Liver (tissue), 9 donors: ENCODE data around the gene SLITRK3. TPM values are rescaled to one million over a fixed set of nuclear protein-coding genes. Genes with fewer than 3 reads are reported as not detected.

ENCODE experiments used
- DNase-seq: peaks from one replicate; pipeline ENCODE4 v3.0.0-alpha.2; 2017; ENCODE audit warnings: low spot score
- H3K27ac ChIP-seq, 2 donors: one replicate each; pipeline ENCODE4 v1.7.0; 2013; ENCODE audit warnings: inconsistent platforms in 2 of 2, low read length in 2 of 2, control low read depth in 1 of 2, low read depth in 1 of 2, mild to moderate bottlenecking in 1 of 2
- H3K27me3 ChIP-seq, 4 donors: one replicate each; pipeline versions ENCODE4 v1.6.1 to v1.7.0; 2013; ENCODE audit warnings: low read length in 3 of 4, inconsistent platforms in 1 of 4, mild to moderate bottlenecking in 1 of 4, moderate library complexity in 1 of 4; ENCODE audit not compliant: control insufficient read depth in 4 of 4, insufficient read depth in 4 of 4
- H3K36me3 ChIP-seq, 4 donors: one replicate each; pipeline versions ENCODE4 v1.6.1 to v1.7.0; 2013; ENCODE audit warnings: low read length in 3 of 4, mild to moderate bottlenecking in 3 of 4, low read depth in 1 of 4, moderate library complexity in 1 of 4; ENCODE audit not compliant: control insufficient read depth in 4 of 4, insufficient read depth in 3 of 4
- H3K4me1 ChIP-seq, 4 donors: one replicate each; pipeline versions ENCODE4 v1.6.1 to v1.7.0; 2013; ENCODE audit warnings: low read length in 3 of 4, mild to moderate bottlenecking in 3 of 4, moderate library complexity in 1 of 4; ENCODE audit not compliant: control insufficient read depth in 4 of 4, insufficient read depth in 4 of 4
- H3K4me3 ChIP-seq, 3 donors: one replicate each; pipeline versions ENCODE4 v1.6.1 to v1.7.0; 2013; ENCODE audit warnings: low read length in 3 of 3, control low read depth in 1 of 3, low read depth in 1 of 3, mild to moderate bottlenecking in 1 of 3
- H3K9ac ChIP-seq, 2 donors: one replicate each; pipeline ENCODE4 v1.7.0; 2013; ENCODE audit warnings: low read length in 2 of 2, mild to moderate bottlenecking in 2 of 2, moderate library complexity in 2 of 2, control low read depth in 1 of 2, low read depth in 1 of 2
- H3K9me3 ChIP-seq, 4 donors: one replicate each; pipeline versions ENCODE4 v1.6.1 to v1.7.0; 2013; ENCODE audit warnings: low read length in 3 of 4; ENCODE audit not compliant: control insufficient read depth in 4 of 4
- FOXA1 ChIP-seq: IDR thresholded peaks from 2 replicates; pipeline ENCODE4 v1.6.1; 2016; ENCODE audit warnings: antibody characterized with exemption
- HNF4A ChIP-seq, 2 donors: conservative IDR thresholded peaks; 2 replicates each; pipeline ENCODE4 v1.6.1; 2016; ENCODE audit warnings: antibody characterized with exemption in 2 of 2, mild to moderate bottlenecking in 2 of 2
- HNF4G ChIP-seq: IDR thresholded peaks from 2 replicates; pipeline ENCODE4 v1.6.1; 2016; ENCODE audit warnings: antibody characterized with exemption
- JUND ChIP-seq, 2 donors: IDR thresholded peaks; 2 replicates each; pipeline ENCODE4 v1.6.1; 2016; ENCODE audit warnings: antibody characterized with exemption in 2 of 2
- RAD21 ChIP-seq, 2 donors: IDR thresholded peaks; 2 replicates each; pipeline ENCODE4 v1.6.1; 2016; ENCODE audit warnings: antibody characterized with exemption in 2 of 2, mild to moderate bottlenecking in 2 of 2
- RXRA ChIP-seq, 2 donors: IDR thresholded peaks; 2 replicates each; pipeline ENCODE4 v1.6.1; 2017 to 2018; ENCODE audit warnings: antibody characterized with exemption in 2 of 2, mild to moderate bottlenecking in 1 of 2
- TAF1 ChIP-seq: conservative IDR thresholded peaks from 2 replicates; pipeline ENCODE4 v1.6.1; 2016; ENCODE audit warnings: antibody characterized with exemption, mild to moderate bottlenecking
- WGBS: extraction: QIAGEN DNeasy Blood & Tissue Kit; methylation state at CpG from one replicate; pipeline ENCODE4 v1.1.7; 2013; 5-methylcytosine and 5-hydroxymethylcytosine counted together
- polyA plus RNA-seq, 2 donors: library from polyadenylated mRNA; stranded (reverse) in 1 of 2; unstranded in 1 of 2; fragments of 200-250 nt in 1 of 2; fragments of >200 nt in 1 of 2; fragmentation: Nextera tagmentation in 1 of 2; extraction: Ambion mirVana in 1 of 2; gene quantifications; one replicate each; pipeline versions ENCODE4 v1.2.1 to v1.2.3, GENCODE V29; 2013 to 2015
- total RNA-seq, 2 donors: library from RNA; depleted of rRNA; stranded (reverse); fragments of >200 nt; gene quantifications; one replicate each; pipeline ENCODE4 v1.2.3, GENCODE V29; 2014
- TF ChIP-seq, protein P1 (sequence below): IDR thresholded peaks from 2 replicates; pipeline ENCODE4 v1.6.1; 2016; ENCODE audit warnings: antibody characterized with exemption
- TF ChIP-seq, protein P2 (sequence below): fragments of 150-350 bp; IDR thresholded peaks from 2 replicates; pipeline ENCODE4 v1.5.1; 2017; ENCODE audit warnings: improper control_type of control experiment, low read depth, low read length; ENCODE audit not compliant: missing input control
- TF ChIP-seq, protein P3 (sequence below): IDR thresholded peaks from 2 replicates; pipeline ENCODE4 v1.6.1; 2016; ENCODE audit warnings: antibody characterized with exemption
- donor health status: healthy.
- donor health status: healthy.
- donor health status: healthy.
- donor health status: healthy.
- donor health status: healthy.

The SLITRK3 gene
- total and polyA plus RNA-seq, 4 donors = 0.05 to 4.2 (median 1.9) TPM

DNA sequence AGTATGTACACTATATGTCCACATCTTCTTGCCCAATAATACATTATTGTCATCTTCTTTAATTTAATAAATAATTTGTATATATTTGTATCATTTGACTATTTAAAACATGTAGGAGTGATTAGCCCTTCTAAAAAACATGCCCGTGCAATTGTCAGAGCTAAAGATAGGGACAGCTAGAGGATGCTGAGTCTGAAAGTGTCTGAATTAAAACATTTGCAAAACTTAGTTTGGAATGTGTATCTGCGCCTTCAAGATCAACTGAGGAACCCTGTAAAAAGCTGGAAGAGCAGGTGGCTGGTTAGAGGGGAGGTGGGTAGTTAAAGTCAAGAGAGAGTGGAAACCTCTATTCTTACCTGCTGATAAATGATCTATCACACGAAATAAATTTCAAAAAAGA lies 4.7 kb downstream of the SLITRK3 start:
- H3K27ac ChIP-seq = no peak overlapping the region

DNA sequence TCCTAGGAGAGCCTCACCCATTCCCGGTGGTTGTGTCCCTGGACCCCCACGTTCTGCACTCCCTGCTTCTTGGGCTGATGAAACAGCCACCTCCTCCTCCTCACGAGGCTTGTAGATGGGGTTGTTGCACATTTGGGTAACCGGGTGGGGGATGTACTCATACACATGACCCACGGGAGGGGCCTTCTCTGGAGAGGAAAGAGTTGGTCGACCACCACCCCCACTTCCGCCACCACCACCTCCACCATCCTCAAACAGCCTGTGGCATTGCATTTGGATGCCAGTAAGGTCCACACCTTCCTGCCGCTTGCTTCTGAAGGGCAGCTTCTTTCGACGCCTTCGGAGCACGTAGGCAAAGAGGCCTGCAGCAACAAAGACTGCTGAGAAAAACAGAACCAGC lies 7.7 kb downstream of the SLITRK3 start:
- WGBS = 90% methylated on average over 12 of the region's 12 CpGs
- DNase-seq = no peak

More for the DNA sequence above, 4.7 kb downstream of the SLITRK3 start:
- Histone ChIP-seq H3K9me3 (no peaks in the 10 kb centered on the region), H3K4me1 (peaks cover 0 to 19% (median 19%) of the 10 kb centered on the region in 4 donors), H3K9ac (no peak overlapping the region), H3K4me3 (no peak overlapping the region), H3K36me3 (peaks cover 0 to 3% (median 0%) of the 10 kb centered on the region in 4 donors), H3K27me3 (peaks cover 0 to 4% (median 1%) of the 10 kb centered on the region in 4 donors)
- no peak for DNase-seq
- WGBS = 73% methylated on average over 3 of the region's 3 CpGs
- TF ChIP-seq, protein P1, sequence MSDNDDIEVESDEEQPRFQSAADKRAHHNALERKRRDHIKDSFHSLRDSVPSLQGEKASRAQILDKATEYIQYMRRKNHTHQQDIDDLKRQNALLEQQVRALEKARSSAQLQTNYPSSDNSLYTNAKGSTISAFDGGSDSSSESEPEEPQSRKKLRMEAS = no peak
- TF ChIP-seq HNF4G (no peak), JUND (IDR thresholded peaks at IDR 0.05) (no peak)
- TF ChIP-seq, protein P2, sequence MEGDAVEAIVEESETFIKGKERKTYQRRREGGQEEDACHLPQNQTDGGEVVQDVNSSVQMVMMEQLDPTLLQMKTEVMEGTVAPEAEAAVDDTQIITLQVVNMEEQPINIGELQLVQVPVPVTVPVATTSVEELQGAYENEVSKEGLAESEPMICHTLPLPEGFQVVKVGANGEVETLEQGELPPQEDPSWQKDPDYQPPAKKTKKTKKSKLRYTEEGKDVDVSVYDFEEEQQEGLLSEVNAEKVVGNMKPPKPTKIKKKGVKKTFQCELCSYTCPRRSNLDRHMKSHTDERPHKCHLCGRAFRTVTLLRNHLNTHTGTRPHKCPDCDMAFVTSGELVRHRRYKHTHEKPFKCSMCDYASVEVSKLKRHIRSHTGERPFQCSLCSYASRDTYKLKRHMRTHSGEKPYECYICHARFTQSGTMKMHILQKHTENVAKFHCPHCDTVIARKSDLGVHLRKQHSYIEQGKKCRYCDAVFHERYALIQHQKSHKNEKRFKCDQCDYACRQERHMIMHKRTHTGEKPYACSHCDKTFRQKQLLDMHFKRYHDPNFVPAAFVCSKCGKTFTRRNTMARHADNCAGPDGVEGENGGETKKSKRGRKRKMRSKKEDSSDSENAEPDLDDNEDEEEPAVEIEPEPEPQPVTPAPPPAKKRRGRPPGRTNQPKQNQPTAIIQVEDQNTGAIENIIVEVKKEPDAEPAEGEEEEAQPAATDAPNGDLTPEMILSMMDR = no peak
- TF ChIP-seq, protein P3, sequence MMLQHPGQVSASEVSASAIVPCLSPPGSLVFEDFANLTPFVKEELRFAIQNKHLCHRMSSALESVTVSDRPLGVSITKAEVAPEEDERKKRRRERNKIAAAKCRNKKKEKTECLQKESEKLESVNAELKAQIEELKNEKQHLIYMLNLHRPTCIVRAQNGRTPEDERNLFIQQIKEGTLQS = no peak

DNA sequence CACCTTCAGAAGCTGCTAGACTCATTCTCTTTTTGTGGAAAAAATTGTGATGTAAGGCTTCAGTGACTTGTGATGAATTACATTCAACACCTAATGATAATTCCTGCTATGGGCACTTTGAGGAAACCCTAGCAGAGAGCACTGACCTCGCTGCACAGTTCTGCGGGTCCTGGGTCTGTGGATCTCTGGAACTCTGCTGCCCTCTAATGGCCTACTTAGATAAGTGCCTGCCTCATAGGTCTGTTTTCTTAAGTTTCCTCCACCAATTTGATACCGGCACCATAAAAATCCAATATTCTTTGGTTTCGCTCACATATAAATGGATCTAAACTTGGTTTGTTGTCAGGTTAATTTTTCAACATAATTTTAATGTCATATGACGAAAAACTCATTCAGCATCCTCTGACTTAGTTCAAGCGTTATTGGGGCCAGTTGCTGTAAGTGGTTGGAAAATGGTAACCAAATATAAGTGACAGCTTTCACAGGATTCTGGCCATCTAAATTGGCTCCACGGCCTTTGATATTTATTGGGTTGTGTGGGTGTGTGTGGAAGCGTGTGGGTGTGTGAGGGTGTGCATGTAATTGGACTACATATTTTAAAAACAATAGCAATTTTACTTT lies 10.4 kb downstream of the SLITRK3 start:
- Histone ChIP-seq H3K36me3 (peaks cover 0 to 3% (median 0%) of the 10 kb centered on the region in 4 donors), H3K4me1 (no peaks in the 10 kb centered on the region), H3K27ac (no peak overlapping the region), H3K9me3 (no peaks in the 10 kb centered on the region), H3K9ac (no peak overlapping the region), H3K4me3 (no peak overlapping the region), H3K27me3 (no peaks in the 10 kb centered on the region)
- no peak for DNase-seq
- WGBS = 16% methylated on average over 8 of the region's 8 CpGs
- peak; percentile 48 to 79 for TF ChIP-seq RXRA (IDR thresholded peaks at IDR 0.05)
- peak in 1 of 2 donors; percentile 10 for TF ChIP-seq HNF4A (conservative IDR thresholded peaks at IDR 0.05)
- TF ChIP-seq RAD21 (IDR thresholded peaks at IDR 0.05) = peak; percentile 97
- TF ChIP-seq FOXA1 = no peak
- TF ChIP-seq, protein P2 = peak; percentile 88

More for the DNA sequence above, 7.7 kb downstream of the SLITRK3 start:
- TF ChIP-seq TAF1 = no peak
- TF ChIP-seq, protein P2 = no peak
- no peak overlapping the region for H3K27ac ChIP-seq
- H3K9ac ChIP-seq = no peak overlapping the region
- no peak overlapping the region for H3K4me3 ChIP-seq
- no peaks in the 10 kb centered on the region for H3K27me3 ChIP-seq
- H3K9me3 ChIP-seq = no peaks in the 10 kb centered on the region
- peaks cover 0 to 3% (median 0%) of the 10 kb centered on the region in 4 donors for H3K36me3 ChIP-seq
- H3K4me1 ChIP-seq = peaks cover 0 to 7% (median 5%) of the 10 kb centered on the region in 4 donors
